HEK293 (cell line): ENCODE measurements around the gene CAP1.

ENCODE experiments used
- CTCF ChIA-PET: fragments of 350-600 bp; formaldehyde crosslinking; extraction: SDS; loops from one replicate; lab custom pipeline; 2021; ENCODE audit warnings: antibody characterized with exemption; lab: Yijun Ruan, JAX
- POLR2A ChIA-PET: fragments of 300-600 bp; formaldehyde crosslinking; extraction: SDS; loops from one replicate; lab custom pipeline; 2020; ENCODE audit warnings: antibody characterized with exemption, inconsistent platforms; lab: Yijun Ruan, JAX
- H3K27ac ChIP-seq: fragments of 200-500 bp; sonication (Bioruptor generic); 2 replicates; pipeline ENCODE4 v1.5.1; 2014; ENCODE audit warnings: low read depth, low read length, control low read depth, inconsistent platforms; ENCODE audit errors: extremely low read depth
- H3K36me3 ChIP-seq, 2 experiments: fragments of 200-500 bp in 1 of 2; sonication (Bioruptor generic) in 1 of 2; 1 replicate in 1 of 2; 2 replicates in 1 of 2; pipeline ENCODE4 v1.5.1; 2014 to 2017; ENCODE audit warnings: inconsistent platforms in 2 of 2, low read length in 2 of 2; ENCODE audit not compliant: control insufficient read depth in 2 of 2, insufficient read depth in 1 of 2
- H3K4me1 ChIP-seq: fragments of 200-500 bp; sonication (Bioruptor generic); 2 replicates; pipeline ENCODE4 v1.5.1; 2014; ENCODE audit warnings: mild to moderate bottlenecking, low read length, inconsistent platforms; ENCODE audit not compliant: control insufficient read depth, insufficient read depth
- H3K4me3 ChIP-seq: 2 replicates; pipeline ENCODE4 v1.5.1; 2011; ENCODE audit warnings: low read depth, mild to moderate bottlenecking, control low read depth, low read length, moderate library complexity
- H3K9me3 ChIP-seq: fragments of 200-500 bp; sonication (Bioruptor generic); 2 replicates; pipeline ENCODE4 v1.5.1; 2014; ENCODE audit warnings: low read depth, low read length, inconsistent platforms; ENCODE audit not compliant: control insufficient read depth, insufficient read depth
- EGR2 ChIP-seq: fragments of 450-650 bp; formaldehyde crosslinking; IDR thresholded peaks from 2 replicates; pipeline ENCODE4 v1.5.1; 2016; ENCODE audit warnings: low read depth, missing biosample characterization, missing genetic modification characterization
- KLF9 ChIP-seq: fragments of 450-650 bp; formaldehyde crosslinking; IDR thresholded peaks from 2 replicates; pipeline ENCODE4 v1.5.1; 2016; ENCODE audit warnings: missing biosample characterization, missing genetic modification characterization, low read depth
- PRDM6 ChIP-seq: fragments of 450-650 bp; formaldehyde crosslinking; IDR thresholded peaks from 2 replicates; pipeline ENCODE4 v1.5.1; 2017; ENCODE audit warnings: missing biosample characterization, missing genetic modification characterization
- ZBTB17 ChIP-seq: fragments of 450-650 bp; formaldehyde crosslinking; IDR thresholded peaks from 2 replicates; pipeline ENCODE4 v1.5.1; 2016; ENCODE audit warnings: missing biosample characterization, missing genetic modification characterization
- ZNF121 ChIP-seq: fragments of 450-650 bp; formaldehyde crosslinking; IDR thresholded peaks from 2 replicates; pipeline ENCODE4 v1.5.1; 2016; ENCODE audit warnings: missing biosample characterization, missing genetic modification characterization
- ZNF214 ChIP-seq: fragments of 450-650 bp; formaldehyde crosslinking; IDR thresholded peaks from 2 replicates; pipeline ENCODE4 v1.5.1; 2017; ENCODE audit warnings: missing biosample characterization, mild to moderate bottlenecking, missing genetic modification characterization, borderline replicate concordance
- ZNF223 ChIP-seq: fragments of 450-650 bp; formaldehyde crosslinking; IDR thresholded peaks from 2 replicates; pipeline ENCODE4 v1.5.1; 2016; ENCODE audit warnings: missing biosample characterization, missing genetic modification characterization
- ZNF423 ChIP-seq: fragments of 450-650 bp; formaldehyde crosslinking; IDR thresholded peaks from 2 replicates; pipeline ENCODE4 v1.5.1; 2016; ENCODE audit warnings: missing biosample characterization, missing genetic modification characterization
- ZNF433 ChIP-seq: fragments of 450-650 bp; formaldehyde crosslinking; IDR thresholded peaks from 2 replicates; pipeline ENCODE4 v1.5.1; 2016; ENCODE audit warnings: missing biosample characterization, missing genetic modification characterization, low read depth
- ZNF488 ChIP-seq: fragments of 450-650 bp; formaldehyde crosslinking; IDR thresholded peaks from 2 replicates; pipeline ENCODE4 v1.5.1; 2016; ENCODE audit warnings: missing biosample characterization, missing genetic modification characterization
- ZNF510 ChIP-seq: fragments of 450-650 bp; formaldehyde crosslinking; IDR thresholded peaks from 2 replicates; pipeline ENCODE4 v1.5.1; 2018; ENCODE audit warnings: mild to moderate bottlenecking, missing genetic modification characterization, missing biosample characterization; ENCODE audit not compliant: insufficient replicate concordance
- ZNF518A ChIP-seq: fragments of 450-650 bp; formaldehyde crosslinking; conservative IDR thresholded peaks from 2 replicates; pipeline ENCODE4 v1.5.1; 2016; ENCODE audit warnings: low read depth, missing biosample characterization, missing genetic modification characterization
- ZNF626 ChIP-seq: fragments of 450-650 bp; sonication (Bioruptor Pico); formaldehyde crosslinking; IDR thresholded peaks from 2 replicates; pipeline ENCODE4 v1.5.1; 2018; ENCODE audit warnings: missing biosample characterization, missing genetic modification characterization, inconsistent platforms
- ZNF645 ChIP-seq: fragments of 450-650 bp; formaldehyde crosslinking; IDR thresholded peaks from 2 replicates; pipeline ENCODE4; 2016; ENCODE audit warnings: missing biosample characterization, missing genetic modification characterization
- ZNF830 ChIP-seq: fragments of 450-650 bp; IDR thresholded peaks from 2 replicates; pipeline ENCODE4 v1.5.0; 2018; ENCODE audit warnings: missing biosample characterization, missing genetic modification characterization, low read depth, mild to moderate bottlenecking, moderate library complexity
- ZNF837 ChIP-seq: fragments of 450-650 bp; formaldehyde crosslinking; IDR thresholded peaks from 2 replicates; pipeline ENCODE4 v1.5.1; 2016; ENCODE audit warnings: missing biosample characterization, missing genetic modification characterization
- ZNF843 ChIP-seq: fragments of 450-650 bp; formaldehyde crosslinking; IDR thresholded peaks from 2 replicates; pipeline ENCODE4 v1.5.1; 2016; ENCODE audit warnings: missing biosample characterization, missing genetic modification characterization

CAP1 gene

GRCh38 chr1:40024671-40025070 lies 15.9 kb upstream of the CAP1 start:
- ChIA-PET CTCF (interaction anchor here (0.6 to 2.7 kb wide), 3 partner anchors 7 to 105 kb away, joined by 4 to 11 read pairs (median 4); no protein-coding TSS in a partner anchor), POLR2A (no interaction called here)
- Histone ChIP-seq H3K9me3 (no peaks in the 10 kb centered on the region), H3K27ac (no peak overlapping the region), H3K36me3 (no peaks in the 10 kb centered on the region), H3K4me3 (no peak overlapping the region), H3K4me1 (no peaks in the 10 kb centered on the region)
- no peak for TF ChIP-seq ZNF223 (tag by site-specific recombination)
- TF ChIP-seq KLF9 (tag by site-specific recombination): no peak
- TF ChIP-seq ZNF518A (tag by site-specific recombination): no peak
- TF ChIP-seq ZNF121: no peak
- no peak for TF ChIP-seq ZBTB17
- no peak for TF ChIP-seq EGR2 (tag by site-specific recombination)
- TF ChIP-seq ZNF423 (tag by site-specific recombination): no peak
- TF ChIP-seq PRDM6 (tag by site-specific recombination): no peak
- TF ChIP-seq ZNF837 (tag by site-specific recombination): no peak
- TF ChIP-seq ZNF488 (tag by site-specific recombination): no peak
- no peak for TF ChIP-seq ZNF645 (tag by site-specific recombination)
- TF ChIP-seq ZNF626 (tag by site-specific recombination): no peak

GRCh38 chr1:40027647-40028046 lies 12.9 kb upstream of the CAP1 start:
- Histone ChIP-seq H3K9me3 (no peaks in the 10 kb centered on the region), H3K4me1 (no peaks in the 10 kb centered on the region), H3K36me3 (no peaks in the 10 kb centered on the region), H3K4me3 (no peak overlapping the region), H3K27ac (no peak overlapping the region)
- CTCF ChIA-PET: interaction anchor here (1.7 to 8.0 kb wide), 2 partner anchors 54 to 109 kb away, joined by 6 to 131 read pairs; no protein-coding TSS in a partner anchor
- no peak for TF ChIP-seq ZNF433
- POLR2A ChIA-PET: no interaction called here

GRCh38 chr1:40029608-40030007 lies 10.9 kb upstream of the CAP1 start:
- ChIA-PET POLR2A (interaction anchor here (1.0 kb wide), 1 partner anchor 10 kb away, joined by 3 read pairs; no protein-coding TSS in a partner anchor), CTCF (interaction anchor here (0.6 to 8.0 kb wide), 4 partner anchors 9 to 213 kb away, joined by 3 to 131 read pairs (median 38); no protein-coding TSS in a partner anchor)
- H3K4me1 ChIP-seq: no peaks in the 10 kb centered on the region
- H3K36me3 ChIP-seq: no peaks in the 10 kb centered on the region
- no peak overlapping the region for H3K4me3 ChIP-seq
- TF ChIP-seq ZNF214 (no peak), ZNF843 (tag by site-specific recombination) (no peak), ZNF830 (no peak), ZNF510 (tag by site-specific recombination) (no peak)
- no peak overlapping the region for H3K27ac ChIP-seq
- no peaks in the 10 kb centered on the region for H3K9me3 ChIP-seq
